GM12891 (cell line): ENCODE results near the gene S100A8.

Source experiments
- POLR2A ChIP-seq: IDR thresholded peaks from 2 replicates; pipeline ENCODE4 v1.6.1; 2011; ENCODE audit warnings: low read depth, low read length, control low read depth
- TAF1 ChIP-seq: IDR thresholded peaks from 2 replicates; pipeline ENCODE4 v1.6.1; 2011; ENCODE audit warnings: low read depth, low read length, control low read depth

DNA sequence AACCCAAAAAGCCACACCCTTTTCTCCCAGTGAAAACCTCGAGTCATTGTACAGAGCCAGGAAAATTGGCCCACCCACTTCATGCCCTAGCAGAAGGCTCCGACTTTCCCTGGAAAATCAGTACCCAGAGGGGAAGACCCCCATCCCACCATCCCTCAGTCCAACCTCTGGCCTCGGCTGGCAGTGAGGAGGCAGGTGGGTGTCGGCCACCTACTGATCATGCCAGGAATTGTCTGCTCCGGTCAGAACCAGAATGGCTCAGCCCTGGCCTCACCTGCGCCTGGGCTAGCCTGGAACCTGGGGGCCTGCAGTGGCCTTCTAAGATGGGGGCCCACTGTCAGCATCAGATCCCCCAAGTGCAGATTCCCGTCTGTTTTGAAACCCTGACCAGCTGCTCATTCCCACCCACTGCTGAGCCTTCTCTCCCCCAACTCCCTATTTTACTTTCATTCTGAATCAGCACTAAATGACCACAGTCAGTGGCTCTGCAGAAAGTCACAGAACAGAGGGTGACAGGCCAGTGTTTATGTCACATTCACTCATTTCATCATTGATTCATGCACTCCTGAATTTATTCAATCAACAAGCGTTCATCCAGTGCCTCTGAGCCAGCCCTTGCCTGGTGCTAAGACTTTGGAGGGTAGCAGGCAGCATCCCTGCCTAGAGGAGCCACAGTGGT, 36.2 kb downstream of the S100A8 start:
- no peak for TF ChIP-seq POLR2A
- no peak for TF ChIP-seq TAF1
